GM12874 (cell line): ENCODE measurements around the gene MRPL40.

Experiments used
- TF ChIP-seq, protein P1 (sequence below): IDR thresholded peaks from 2 replicates; pipeline ENCODE4 v1.5.1; 2011; ENCODE audit warnings: low read depth, mild to moderate bottlenecking, control low read depth, low read length, moderate library complexity; ENCODE audit not compliant: insufficient read depth

The MRPL40 gene

DNA sequence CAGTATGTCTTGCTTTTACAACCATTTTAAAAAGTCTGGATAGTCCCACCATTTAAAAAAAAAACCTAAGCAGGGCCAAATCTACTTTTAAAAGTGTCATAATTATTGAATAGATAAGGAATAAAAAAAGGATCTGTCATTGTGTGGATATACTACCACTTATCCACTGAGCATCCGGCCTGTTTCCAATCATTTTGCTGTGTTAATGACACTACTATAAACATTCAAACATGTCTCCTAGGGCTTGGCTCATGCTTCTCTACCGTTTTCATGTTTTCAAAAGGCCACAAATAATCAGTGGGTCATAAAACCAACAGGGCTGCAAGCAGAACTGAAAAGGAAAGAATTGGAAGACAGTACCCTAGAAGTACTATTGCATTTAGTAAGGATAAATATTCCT, 27.7 kb downstream of the MRPL40 start:
- TF ChIP-seq, protein P1, sequence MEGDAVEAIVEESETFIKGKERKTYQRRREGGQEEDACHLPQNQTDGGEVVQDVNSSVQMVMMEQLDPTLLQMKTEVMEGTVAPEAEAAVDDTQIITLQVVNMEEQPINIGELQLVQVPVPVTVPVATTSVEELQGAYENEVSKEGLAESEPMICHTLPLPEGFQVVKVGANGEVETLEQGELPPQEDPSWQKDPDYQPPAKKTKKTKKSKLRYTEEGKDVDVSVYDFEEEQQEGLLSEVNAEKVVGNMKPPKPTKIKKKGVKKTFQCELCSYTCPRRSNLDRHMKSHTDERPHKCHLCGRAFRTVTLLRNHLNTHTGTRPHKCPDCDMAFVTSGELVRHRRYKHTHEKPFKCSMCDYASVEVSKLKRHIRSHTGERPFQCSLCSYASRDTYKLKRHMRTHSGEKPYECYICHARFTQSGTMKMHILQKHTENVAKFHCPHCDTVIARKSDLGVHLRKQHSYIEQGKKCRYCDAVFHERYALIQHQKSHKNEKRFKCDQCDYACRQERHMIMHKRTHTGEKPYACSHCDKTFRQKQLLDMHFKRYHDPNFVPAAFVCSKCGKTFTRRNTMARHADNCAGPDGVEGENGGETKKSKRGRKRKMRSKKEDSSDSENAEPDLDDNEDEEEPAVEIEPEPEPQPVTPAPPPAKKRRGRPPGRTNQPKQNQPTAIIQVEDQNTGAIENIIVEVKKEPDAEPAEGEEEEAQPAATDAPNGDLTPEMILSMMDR: no peak

DNA sequence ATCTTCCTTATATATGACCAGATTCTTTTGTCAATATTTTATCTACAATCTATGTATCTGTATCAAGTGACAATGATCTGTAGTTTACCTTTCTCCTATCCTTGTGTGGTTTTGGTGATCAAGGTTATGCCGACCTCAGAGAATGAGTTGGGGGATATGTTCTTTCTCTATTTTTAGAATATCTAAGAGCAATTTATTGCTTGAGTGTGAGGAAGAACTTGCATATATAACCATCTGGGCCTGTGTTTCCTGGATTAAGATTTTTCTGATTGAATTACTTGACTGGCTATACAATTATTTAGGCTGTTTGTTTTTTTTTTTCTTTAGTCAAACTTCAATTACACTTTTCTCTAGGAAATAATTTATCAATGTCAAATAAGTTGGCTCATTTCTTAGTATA, 29.2 kb downstream of the MRPL40 start:
- TF ChIP-seq, protein P1: no peak

DNA sequence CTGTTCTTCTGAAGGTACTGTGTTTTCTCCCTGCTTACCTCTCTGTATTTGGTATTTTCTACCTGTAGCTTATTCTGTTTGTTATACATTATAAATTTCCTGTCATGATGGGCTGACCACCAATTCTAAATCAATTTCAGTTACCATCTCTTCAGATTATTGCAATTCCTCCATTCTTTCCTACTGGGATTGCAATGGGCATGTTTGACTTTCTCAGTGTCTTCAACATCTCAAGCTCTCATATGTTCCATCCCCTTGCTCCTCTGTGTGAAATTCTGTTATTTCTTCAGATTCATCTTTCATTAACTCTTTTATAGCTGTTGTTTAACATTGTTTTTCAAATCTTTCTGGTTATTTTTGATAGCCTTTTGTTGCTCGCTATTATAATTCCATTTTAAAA, 30.7 kb downstream of the MRPL40 start:
- TF ChIP-seq, protein P1: no peak

DNA sequence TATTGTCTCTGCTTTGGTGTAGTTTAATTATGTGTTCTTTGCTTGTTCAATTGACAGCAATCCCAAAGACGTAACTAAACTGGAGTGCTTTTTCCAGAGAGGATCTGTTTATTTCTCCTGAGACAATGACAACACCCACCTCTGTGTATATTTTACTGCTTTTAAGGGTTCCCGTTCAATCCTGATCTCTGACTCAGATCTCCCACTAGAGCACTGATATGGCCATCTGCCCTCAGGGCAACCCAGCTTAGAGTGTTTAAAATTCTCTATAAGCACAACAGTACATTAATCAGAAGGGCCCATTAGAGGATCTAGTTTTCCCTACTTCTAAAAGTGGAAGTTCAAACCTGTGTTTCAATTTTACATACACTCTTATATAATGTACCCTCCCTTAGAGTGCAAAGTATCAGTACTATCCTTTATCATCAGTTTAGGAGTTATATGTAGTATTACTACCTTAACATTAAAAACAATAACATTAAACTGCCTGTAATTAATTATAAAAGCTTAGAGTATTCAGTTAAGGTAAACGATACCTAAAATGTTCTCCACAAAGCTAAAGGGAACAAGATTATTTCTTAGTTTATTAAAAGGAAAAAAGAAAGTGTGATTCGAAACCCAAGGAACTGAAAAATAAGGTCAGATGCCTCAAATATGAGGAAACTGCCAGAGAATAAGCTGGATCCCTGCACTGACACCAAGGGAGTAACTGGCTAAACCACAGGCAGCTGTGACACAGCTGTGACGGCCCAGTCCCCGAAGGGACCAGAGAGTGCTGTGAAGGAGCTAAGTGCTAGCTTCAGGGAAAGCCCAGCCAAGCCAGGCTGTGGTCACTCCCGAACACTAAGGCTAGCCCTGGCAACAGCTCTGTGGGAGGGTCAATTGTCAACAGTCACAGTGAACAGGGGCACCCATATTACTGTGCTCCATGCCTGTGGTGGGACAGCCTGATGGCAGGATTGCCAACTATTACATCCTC, 31.4 kb downstream of the MRPL40 start:
- TF ChIP-seq, protein P1: no peak

DNA sequence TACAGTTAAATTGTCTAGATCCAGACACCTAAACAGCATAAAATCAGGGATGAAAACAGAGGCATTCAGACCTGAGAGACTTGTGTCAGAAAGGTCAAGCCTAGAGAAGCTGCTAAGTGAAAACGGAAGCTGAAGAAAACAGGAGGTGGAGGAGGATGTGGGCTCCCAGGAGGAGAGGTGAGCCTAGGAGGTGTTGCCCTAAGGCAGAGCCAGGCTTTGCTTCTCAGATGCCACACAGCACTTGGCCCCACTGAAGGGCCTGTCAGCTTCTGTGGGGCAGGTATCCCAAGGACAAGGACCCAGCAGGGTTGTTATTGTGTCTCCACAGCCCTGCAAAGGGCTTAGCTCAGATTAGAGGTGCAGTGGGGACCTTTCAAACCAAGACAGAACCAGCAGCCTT, 32.2 kb downstream of the MRPL40 start:
- TF ChIP-seq, protein P1: no peak

DNA sequence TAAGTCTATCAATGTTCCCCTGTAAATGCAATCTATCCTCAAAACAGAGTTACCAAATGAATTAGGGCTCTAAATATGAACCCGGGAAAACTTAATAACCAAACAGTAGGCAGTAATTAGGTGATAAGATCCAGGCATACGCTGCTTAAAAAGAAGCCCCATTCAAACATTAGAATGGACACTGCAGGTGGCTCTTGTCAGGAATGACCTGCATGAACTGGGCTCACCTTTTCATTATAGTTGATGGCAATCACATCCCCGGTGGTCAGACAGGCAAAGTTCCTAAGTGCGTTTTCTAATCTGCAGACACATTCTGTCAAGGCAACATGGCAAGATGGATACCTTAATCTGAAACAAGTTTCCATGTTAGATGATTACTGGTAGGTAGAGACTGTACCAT, 32.6 kb downstream of the MRPL40 start:
- TF ChIP-seq, protein P1: no peak

DNA sequence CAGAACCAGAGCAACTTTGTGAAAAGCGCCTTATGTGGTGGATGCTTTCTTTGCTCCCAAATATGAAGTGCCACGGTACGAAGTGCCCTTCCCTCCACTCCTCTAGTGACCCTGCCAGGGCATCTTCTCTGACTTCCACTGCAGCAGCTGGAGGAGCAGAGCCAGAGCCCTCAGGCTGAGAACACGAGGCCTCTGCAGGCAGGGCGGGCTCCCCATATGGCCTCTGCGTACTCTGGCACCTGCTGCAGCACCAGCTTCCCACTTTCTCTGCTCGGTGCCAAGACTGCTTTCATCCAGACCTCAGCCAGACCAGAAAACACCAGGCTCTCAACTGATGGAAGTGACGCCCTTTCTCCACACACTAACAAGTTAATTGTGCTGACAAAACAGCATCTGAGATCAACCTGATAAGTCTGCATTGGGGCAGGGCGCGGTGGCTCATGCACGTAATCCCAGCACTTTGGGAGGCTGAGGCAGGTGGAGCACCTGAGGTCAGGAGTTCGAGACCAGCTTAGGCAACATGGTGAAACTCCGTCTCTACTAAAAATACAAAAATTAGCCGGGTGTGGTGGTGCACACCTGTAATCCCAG, 33.9 kb downstream of the MRPL40 start:
- TF ChIP-seq, protein P1: no peak
